Caco-2 (cell line): ENCODE measurements around the gene PTMS. TPM values are rescaled to one million over a fixed set of nuclear protein-coding genes. Genes with fewer than 3 reads are reported as not detected.

ENCODE experiments used
- BruUV-seq: library from RNA; stranded (reverse); fragments of 400-500 nt; replicated peaks from 2 replicates; lab custom pipeline; 2021; lab: Mats Ljungman, UMichigan
- CTCF ChIA-PET: fragments of 300-600 bp; sonication (Branson Sonifier 250); formaldehyde crosslinking; loops from one replicate; lab custom pipeline; 2022; ENCODE audit warnings: antibody characterized with exemption; lab: Charles Lee
- POLR2A ChIA-PET: fragments of 300-600 bp; sonication (Branson Sonifier 250); formaldehyde crosslinking; loops from one replicate; lab custom pipeline; 2022; ENCODE audit warnings: antibody characterized with exemption; lab: Charles Lee
- DNase-seq, 2 experiments: peaks; one replicate each; pipeline versions ENCODE4 v3.0.0 to v3.0.0-alpha.2; 2020 to 2022
- H3K27me3 ChIP-seq: replicated peaks from 2 replicates; pipeline ENCODE4 v1.6.0; 2011; ENCODE audit warnings: low read length; ENCODE audit not compliant: control insufficient read depth, insufficient read depth
- H3K36me3 ChIP-seq: 2 replicates; pipeline ENCODE4 v1.5.1; 2011; ENCODE audit warnings: low read length; ENCODE audit not compliant: control insufficient read depth, insufficient read depth
- H3K4me1 ChIP-seq: fragments of 250-450 bp; sonication (Bioruptor Pico); 2 replicates; pipeline ENCODE4 v1.5.1; 2020; ENCODE audit warnings: mild to moderate bottlenecking
- H3K4me3 ChIP-seq: 2 replicates; pipeline ENCODE4 v1.5.1; 2011; ENCODE audit warnings: low read depth, mild to moderate bottlenecking, control low read depth, low read length
- H3K9me3 ChIP-seq: fragments of 250-450 bp; sonication (Bioruptor Pico); 2 replicates; pipeline ENCODE4 v1.5.1; 2020; ENCODE audit warnings: mild to moderate bottlenecking, moderate library complexity
- H3K27ac Mint-ChIP-seq: one replicate; pipeline ENCODE4 v1.8.0; 2022; ENCODE audit warnings: mixed read lengths; ENCODE audit not compliant: unreplicated experiment
- H3K27me3 Mint-ChIP-seq: one replicate; pipeline ENCODE4 v1.8.0; 2022; ENCODE audit warnings: mixed read lengths; ENCODE audit not compliant: insufficient read depth, unreplicated experiment
- H3K36me3 Mint-ChIP-seq: one replicate; pipeline ENCODE4 v1.8.0; 2022; ENCODE audit warnings: mild to moderate bottlenecking, mixed read lengths; ENCODE audit not compliant: insufficient read depth, unreplicated experiment
- H3K4me1 Mint-ChIP-seq: one replicate; pipeline ENCODE4 v1.8.0; 2022; ENCODE audit warnings: low read depth, mixed read lengths; ENCODE audit not compliant: unreplicated experiment
- H3K4me3 Mint-ChIP-seq: one replicate; pipeline ENCODE4 v1.8.0; 2022; ENCODE audit warnings: mild to moderate bottlenecking, moderate library complexity, mixed read lengths; ENCODE audit not compliant: unreplicated experiment
- H3K9me3 Mint-ChIP-seq: one replicate; pipeline ENCODE4 v1.8.0; 2022; ENCODE audit warnings: mixed read lengths; ENCODE audit not compliant: unreplicated experiment
- CTCF ChIP-seq, 2 experiments: fragments of 200-600 bp in 1 of 2; IDR thresholded peaks; 1 replicate in 1 of 2; 2 replicates in 1 of 2; pipeline versions ENCODE4 v1.5.1 to v1.8.0; 2011 to 2022; ENCODE audit warnings: antibody characterized with exemption in 1 of 2, control low read depth in 1 of 2, inconsistent platforms in 1 of 2, low read depth in 1 of 2, low read length in 1 of 2, mild to moderate bottlenecking in 1 of 2, moderate library complexity in 1 of 2; ENCODE audit not compliant: insufficient read depth in 1 of 2, severe bottlenecking in 1 of 2, unreplicated experiment in 1 of 2
- intact Hi-C: fragments of 100-400 bp; cut with micrococcal nuclease; formaldehyde crosslinking; loops from one replicate; pipeline ENCODE4 v1.10.0; 2022; ENCODE audit not compliant: unreplicated experiment
- total RNA-seq: library from RNA; stranded (reverse); gene quantifications from 2 replicates; pipeline ENCODE4 v1.2.3, GENCODE V29; 2022

Gene PTMS
- total RNA-seq, 1 experiment from 2014 or later = 285 TPM

- Histone ChIP-seq H3K4me3 (no peak overlapping the region), H3K27me3 (no peaks in the 10 kb centered on the region), H3K9me3 (no peaks in the 10 kb centered on the region), H3K36me3 (no peaks in the 10 kb centered on the region), H3K4me1 (no peaks in the 10 kb centered on the region)
- DNase-seq = no peak
- BruUV-seq = no TSS peak
- H3K27ac Mint-ChIP-seq = no peak overlapping the region
- H3K4me3 Mint-ChIP-seq = no peak overlapping the region
- ChIA-PET CTCF (interaction anchor here (0.7 to 0.9 kb wide), 2 partner anchors 13 to 94 kb away, joined by 3 read pairs; no protein-coding TSS in a partner anchor), POLR2A (interaction anchor here (0.5 to 0.6 kb wide), 2 partner anchors 135 to 151 kb away, joined by 9 to 12 read pairs; partner anchors contain the start of gene C12orf57)
- H3K9me3 Mint-ChIP-seq = peaks cover 11% of the 10 kb centered on the region
- peaks cover 20% of the 10 kb centered on the region for H3K4me1 Mint-ChIP-seq
- H3K36me3 Mint-ChIP-seq = no peaks in the 10 kb centered on the region
- no peaks in the 10 kb centered on the region for H3K27me3 Mint-ChIP-seq
- intact Hi-C loops = no loop called here
- TF ChIP-seq CTCF (IDR thresholded peaks at IDR 0.05; ENCODE audit: insufficient read depth in 1 of 2, low read depth in 1 of 2, low read length in 1 of 2, severe bottlenecking in 1 of 2, unreplicated experiment in 1 of 2) = no peak
Measured at GRCh38 chr12:6792522-6793201, 26.5 kb downstream of the PTMS start.

- no peak overlapping the region for H3K4me3 Mint-ChIP-seq
- Histone ChIP-seq H3K27me3 (no peaks in the 10 kb centered on the region), H3K36me3 (no peaks in the 10 kb centered on the region), H3K4me3 (no peak overlapping the region), H3K4me1 (no peaks in the 10 kb centered on the region), H3K9me3 (no peaks in the 10 kb centered on the region)
- ChIA-PET CTCF (interaction anchor here (1.0 kb wide), 1 partner anchor 106 kb away, joined by 7 read pairs; the partner anchor contains the start of gene ZNF384), POLR2A (no interaction called here)
- H3K27ac Mint-ChIP-seq = no peak overlapping the region
- no TSS peak for BruUV-seq
- no peaks in the 10 kb centered on the region for H3K27me3 Mint-ChIP-seq
- intact Hi-C loops = no loop called here
- no peak for TF ChIP-seq CTCF (IDR thresholded peaks at IDR 0.05; ENCODE audit: insufficient read depth in 1 of 2, low read depth in 1 of 2, low read length in 1 of 2, severe bottlenecking in 1 of 2, unreplicated experiment in 1 of 2)
- peaks cover 11% of the 10 kb centered on the region for H3K9me3 Mint-ChIP-seq
- peaks cover 21% of the 10 kb centered on the region for H3K4me1 Mint-ChIP-seq
- DNase-seq = no peak
- H3K36me3 Mint-ChIP-seq = no peaks in the 10 kb centered on the region
Measured at GRCh38 chr12:6795088-6795487, 28.9 kb downstream of the PTMS start.

GRCh38 chr12:6796576-6796975 lies 30.4 kb downstream of the PTMS start:
- POLR2A ChIA-PET = no interaction called here
- H3K4me1 Mint-ChIP-seq = peaks cover 21% of the 10 kb centered on the region
- BruUV-seq = no TSS peak

More at GRCh38 chr12:6796576-6796975, 30.4 kb downstream of the PTMS start:
- Histone ChIP-seq H3K9me3 (no peaks in the 10 kb centered on the region), H3K4me3 (no peak overlapping the region), H3K36me3 (no peaks in the 10 kb centered on the region), H3K27me3 (no peaks in the 10 kb centered on the region), H3K4me1 (no peaks in the 10 kb centered on the region)
- Mint-ChIP-seq H3K27me3 (no peaks in the 10 kb centered on the region), H3K4me3 (no peak overlapping the region), H3K27ac (no peak overlapping the region), H3K9me3 (peaks cover 11% of the 10 kb centered on the region), H3K36me3 (no peaks in the 10 kb centered on the region)
- CTCF ChIA-PET = no interaction called here
- DNase-seq = no peak
- TF ChIP-seq CTCF (IDR thresholded peaks at IDR 0.05; ENCODE audit: insufficient read depth in 1 of 2, low read depth in 1 of 2, low read length in 1 of 2, severe bottlenecking in 1 of 2, unreplicated experiment in 1 of 2) = no peak
- intact Hi-C loops = no loop called here
